B cell (primary cell): ENCODE results near the gene PARP12. TPM values are rescaled to one million over a fixed set of nuclear protein-coding genes. Genes with fewer than 3 reads are reported as not detected.

ENCODE experiments used
- ATAC-seq: fragments of 200-7000 bp; cut with Tn5 transposase; one replicate; pipeline ENCODE4 v1.10.0; 2021; ENCODE audit warnings: low read depth, mild to moderate bottlenecking, moderate number of reproducible peaks, moderate library complexity
- CTCF ChIA-PET: fragments of 350-600 bp; sonication (Branson Sonifier 250); formaldehyde crosslinking; loops from one replicate; lab custom pipeline; 2021; ENCODE audit warnings: antibody characterized with exemption, inconsistent platforms; lab: Charles Lee
- POLR2A ChIA-PET: fragments of 350-600 bp; sonication (Branson Sonifier 250); formaldehyde crosslinking; loops from one replicate; lab custom pipeline; 2021; ENCODE audit warnings: antibody characterized with exemption; lab: Charles Lee
- DNase-seq: peaks from one replicate; pipeline ENCODE4 v3.0.0; 2013
- H2AFZ ChIP-seq: 2 replicates; pipeline ENCODE4 v1.6.1; 2012; ENCODE audit warnings: mild to moderate bottlenecking, low read depth, low read length; ENCODE audit not compliant: insufficient read depth, poor library complexity, severe bottlenecking
- H3K27ac ChIP-seq, 2 donors: 1 replicate in 1 of 2; 2 replicates in 1 of 2; pipeline ENCODE4 v1.5.1; 2012 to 2013; ENCODE audit warnings: low read length in 2 of 2, mild to moderate bottlenecking in 2 of 2, moderate library complexity in 1 of 2
- H3K27me3 ChIP-seq, 4 experiments: fragments of 200-600 bp in 1 of 4; sonication (generic) in 1 of 4; replicated peaks in 1 of 4; 1 replicate in 2 of 4; 2 replicates in 2 of 4; pipeline versions ENCODE4 v1.6.1 to v1.7.0; 2013 to 2016; ENCODE audit warnings: low read length in 3 of 4, mild to moderate bottlenecking in 2 of 4, mixed read lengths in 1 of 4, moderate library complexity in 1 of 4; ENCODE audit not compliant: insufficient read depth in 4 of 4, control insufficient read depth in 3 of 4; ENCODE audit errors: control extremely low read depth in 1 of 4
- H3K36me3 ChIP-seq, 2 experiments: replicated peaks in 1 of 2; 1 replicate in 1 of 2; 2 replicates in 1 of 2; pipeline versions ENCODE4 v1.6.1 to v1.7.1; 2013; ENCODE audit warnings: low read length in 1 of 2; ENCODE audit not compliant: insufficient read depth in 2 of 2, control insufficient read depth in 1 of 2; ENCODE audit errors: control extremely low read depth in 1 of 2, extremely low read depth in 1 of 2
- H3K4me1 ChIP-seq, 2 donors: fragments of 200-600 bp in 1 of 2; sonication (generic) in 1 of 2; 1 replicate in 1 of 2; 2 replicates in 1 of 2; pipeline versions ENCODE4 v1.5.1 to v1.6.1; 2013 to 2017; ENCODE audit warnings: low read length in 2 of 2; ENCODE audit not compliant: control insufficient read depth in 2 of 2, insufficient read depth in 2 of 2
- H3K4me2 ChIP-seq: replicated peaks from 2 replicates; pipeline ENCODE3; 2012; ENCODE audit warnings: mild to moderate bottlenecking, low read depth, low read length; ENCODE audit not compliant: poor library complexity, severe bottlenecking
- H3K4me3 ChIP-seq, 5 experiments: fragments of 200-600 bp in 1 of 5; sonication (generic) in 1 of 5; 1 replicate in 3 of 5; 2 replicates in 2 of 5; pipeline versions ENCODE4 v1.5.1 to v1.7.0; 2011 to 2016; ENCODE audit warnings: low read length in 4 of 5, mild to moderate bottlenecking in 4 of 5, low read depth in 2 of 5, control low read depth in 1 of 5, moderate library complexity in 1 of 5; ENCODE audit not compliant: insufficient read depth in 1 of 5; ENCODE audit errors: control extremely low read depth in 1 of 5, extremely low read depth in 1 of 5
- H3K79me2 ChIP-seq: fragments of 200-600 bp; sonication (generic); one replicate; pipeline ENCODE4 v1.6.0; 2016; ENCODE audit warnings: low read length; ENCODE audit not compliant: control insufficient read depth, insufficient read depth
- H3K9ac ChIP-seq: fragments of 200-600 bp; sonication (generic); 2 replicates; pipeline ENCODE4 v1.6.1; 2017; ENCODE audit warnings: mild to moderate bottlenecking, low read length, moderate library complexity
- H3K9me3 ChIP-seq, 3 donors: one replicate each; pipeline versions ENCODE4 v1.6.1 to v1.7.1; 2013; ENCODE audit warnings: low read length in 2 of 3; ENCODE audit not compliant: control insufficient read depth in 2 of 3, insufficient read depth in 1 of 3; ENCODE audit errors: control extremely low read depth in 1 of 3
- H4K20me1 ChIP-seq: 2 replicates; pipeline ENCODE4 v1.6.0; 2012; ENCODE audit warnings: mild to moderate bottlenecking, low read length; ENCODE audit not compliant: insufficient read depth, control insufficient read depth, poor library complexity, severe bottlenecking
- H3K27ac Mint-ChIP-seq: one replicate; pipeline ENCODE4 v1.8.0; 2021; ENCODE audit warnings: mixed read lengths
- H3K27me3 Mint-ChIP-seq: one replicate; pipeline ENCODE4 v1.8.0; 2021; ENCODE audit warnings: mixed read lengths
- H3K4me1 Mint-ChIP-seq: one replicate; pipeline ENCODE4 v1.8.0; 2021; ENCODE audit warnings: mixed read lengths
- H3K4me3 Mint-ChIP-seq: one replicate; pipeline ENCODE4 v1.8.0; 2021; ENCODE audit warnings: mixed read lengths
- H3K9me3 Mint-ChIP-seq: one replicate; pipeline ENCODE4 v1.8.0; 2022; ENCODE audit warnings: mixed read lengths; ENCODE audit not compliant: insufficient read depth
- EZH2 ChIP-seq: IDR thresholded peaks from 2 replicates; pipeline ENCODE4 v1.6.1; 2012; ENCODE audit warnings: borderline replicate concordance, low read depth, mild to moderate bottlenecking, moderate library complexity, low read length; ENCODE audit not compliant: insufficient read depth, poor library complexity, severe bottlenecking
- WGBS: methylation state at CpG from one replicate; pipeline ENCODE4 v1.1.5; 2013; ENCODE audit warnings: missing lambda C conversion rate; ENCODE audit not compliant: insufficient coverage; 5-methylcytosine and 5-hydroxymethylcytosine counted together
- intact Hi-C: fragments of 100-400 bp; cut with micrococcal nuclease; formaldehyde crosslinking; loops from one replicate; pipeline ENCODE4 v1.10.0; 2022
- polyA plus RNA-seq: library from polyadenylated mRNA; depleted of rRNA; stranded (reverse); fragments of >200 nt; gene quantifications from 2 replicates; pipeline ENCODE4 v1.2.3, GENCODE V29; 2012
- total RNA-seq, 2 donors: library from RNA; stranded (reverse); fragments of 120-200 nt in 1 of 2; gene quantifications; 1 replicate in 1 of 2; 2 replicates in 1 of 2; pipeline versions ENCODE4 v1.2.3 to v1.2.4, GENCODE V29; 2013 to 2022
- TF ChIP-seq, protein P1 (sequence below): fragments of 200-600 bp; IDR thresholded peaks from one replicate; pipeline ENCODE4 v1.8.0; 2022; ENCODE audit warnings: antibody characterized with exemption, mild to moderate bottlenecking

Gene PARP12
- total and polyA plus RNA-seq, 2 donors (not counting 1 experiment from before 2014, with no cell fraction given), result 170 to 177 TPM

DNA sequence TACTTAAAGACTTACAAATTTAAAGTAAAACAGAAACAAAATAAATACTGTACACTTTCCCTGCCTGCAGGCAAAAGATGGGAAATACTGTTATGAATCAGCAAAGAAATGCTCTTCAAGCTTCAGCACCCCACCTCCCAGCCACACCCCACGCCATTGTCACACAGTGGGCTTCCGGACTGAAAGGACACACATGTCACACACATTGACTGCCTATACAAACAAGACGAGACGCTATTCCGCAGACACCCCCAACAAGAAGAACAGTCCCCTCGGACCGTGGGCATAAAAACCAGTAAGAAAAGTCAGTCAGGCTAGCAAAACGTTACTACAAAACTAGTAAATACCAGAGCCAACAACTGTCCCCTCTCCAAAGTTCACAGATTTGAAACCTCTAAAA, 22.2 kb upstream of the PARP12 start:
- peaks cover 27% of the 10 kb centered on the region for H3K4me1 Mint-ChIP-seq
- H3K27ac ChIP-seq, result peak overlapping the region in 1 of 2 donors; percentile 62
- peaks cover 0 to 4% of the 10 kb centered on the region in 2 donors for H3K4me1 ChIP-seq
- WGBS, result 47% methylated on average over 8 of the region's 8 CpGs
- peak overlapping the region; percentile 40 for H3K4me2 ChIP-seq
- intact Hi-C loops, result no loop called here
- peaks cover 4 to 6% of the 10 kb centered on the region in 2 experiments for H3K36me3 ChIP-seq
- DNase-seq (peak; percentile 35), ATAC-seq (peak; percentile 76)
- H3K9me3 Mint-ChIP-seq, result no peaks in the 10 kb centered on the region
- no peaks in the 10 kb centered on the region for H3K27me3 ChIP-seq
- peak overlapping the region; percentile 27 for H3K27ac Mint-ChIP-seq
- no peaks in the 10 kb centered on the region for H3K9me3 ChIP-seq
- H3K27me3 Mint-ChIP-seq, result no peaks in the 10 kb centered on the region
- no peaks in the 10 kb centered on the region for H4K20me1 ChIP-seq
- peak overlapping the region; percentile 9 for H3K9ac ChIP-seq
- no peak overlapping the region for H3K4me3 ChIP-seq
- H3K4me3 Mint-ChIP-seq, result peak overlapping the region; percentile 30
- no peak overlapping the region for H2AFZ ChIP-seq
- POLR2A ChIA-PET, result interaction anchor here (1.3 kb wide), 1 partner anchor 23 kb away, joined by 7 read pairs; no protein-coding TSS in a partner anchor
- TF ChIP-seq, protein P1, sequence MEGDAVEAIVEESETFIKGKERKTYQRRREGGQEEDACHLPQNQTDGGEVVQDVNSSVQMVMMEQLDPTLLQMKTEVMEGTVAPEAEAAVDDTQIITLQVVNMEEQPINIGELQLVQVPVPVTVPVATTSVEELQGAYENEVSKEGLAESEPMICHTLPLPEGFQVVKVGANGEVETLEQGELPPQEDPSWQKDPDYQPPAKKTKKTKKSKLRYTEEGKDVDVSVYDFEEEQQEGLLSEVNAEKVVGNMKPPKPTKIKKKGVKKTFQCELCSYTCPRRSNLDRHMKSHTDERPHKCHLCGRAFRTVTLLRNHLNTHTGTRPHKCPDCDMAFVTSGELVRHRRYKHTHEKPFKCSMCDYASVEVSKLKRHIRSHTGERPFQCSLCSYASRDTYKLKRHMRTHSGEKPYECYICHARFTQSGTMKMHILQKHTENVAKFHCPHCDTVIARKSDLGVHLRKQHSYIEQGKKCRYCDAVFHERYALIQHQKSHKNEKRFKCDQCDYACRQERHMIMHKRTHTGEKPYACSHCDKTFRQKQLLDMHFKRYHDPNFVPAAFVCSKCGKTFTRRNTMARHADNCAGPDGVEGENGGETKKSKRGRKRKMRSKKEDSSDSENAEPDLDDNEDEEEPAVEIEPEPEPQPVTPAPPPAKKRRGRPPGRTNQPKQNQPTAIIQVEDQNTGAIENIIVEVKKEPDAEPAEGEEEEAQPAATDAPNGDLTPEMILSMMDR, result no peak
- no peak for TF ChIP-seq EZH2
- H3K79me2 ChIP-seq, result no peaks in the 10 kb centered on the region
- CTCF ChIA-PET, result no interaction called here

DNA sequence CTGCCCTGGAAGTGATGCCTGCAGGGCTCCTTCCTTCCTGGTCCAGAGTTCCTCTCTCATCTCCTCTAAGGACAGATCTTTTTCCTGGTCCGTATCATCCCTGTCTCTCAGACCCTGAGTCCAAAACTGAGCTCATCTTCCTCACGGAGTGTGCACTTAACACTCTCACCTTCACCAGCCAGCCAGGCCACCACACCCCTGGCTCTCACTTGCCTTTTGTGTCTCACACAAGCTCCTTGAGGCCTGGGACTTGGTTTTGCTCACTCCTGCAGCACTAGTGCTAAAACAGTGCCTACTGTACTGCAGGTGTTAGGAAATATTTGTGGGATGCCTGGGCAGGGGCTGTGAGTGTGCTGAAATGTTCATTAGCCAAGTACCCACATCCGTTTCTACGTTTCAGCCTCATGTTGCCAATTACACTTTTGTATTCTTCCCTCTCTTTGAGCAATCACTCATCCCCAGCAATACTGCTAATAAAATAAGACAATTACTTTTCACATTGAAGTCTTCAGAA, 21.4 kb upstream of the PARP12 start:
- Histone ChIP-seq H4K20me1 (no peaks in the 10 kb centered on the region), H3K27ac (peak overlapping the region in 1 of 2 donors; percentile 43), H2AFZ (no peak overlapping the region), H3K9ac (no peak overlapping the region), H3K9me3 (no peaks in the 10 kb centered on the region), H3K4me3 (no peak overlapping the region), H3K4me1 (peaks cover 0 to 4% of the 10 kb centered on the region in 2 donors), H3K79me2 (no peaks in the 10 kb centered on the region), H3K27me3 (no peaks in the 10 kb centered on the region), H3K4me2 (no peak overlapping the region), H3K36me3 (peaks cover 4 to 6% of the 10 kb centered on the region in 2 experiments)
- Mint-ChIP-seq H3K27ac (peak overlapping the region; percentile 69), H3K4me1 (peaks cover 27% of the 10 kb centered on the region), H3K9me3 (no peaks in the 10 kb centered on the region), H3K4me3 (no peak overlapping the region), H3K27me3 (no peaks in the 10 kb centered on the region)
- DNase-seq (no peak), ATAC-seq (no peak)
- TF ChIP-seq EZH2, result no peak
- TF ChIP-seq, protein P1, result no peak
- 88% methylated on average over 4 of the region's 4 CpGs for WGBS
- POLR2A ChIA-PET, result interaction anchor here (0.5 kb wide), 1 partner anchor 90 kb away, joined by 3 read pairs; no protein-coding TSS in a partner anchor
- intact Hi-C loops, result no loop called here
- CTCF ChIA-PET, result no interaction called here
